ENCODE measurements around the gene TEX13C.

TEX13C gene

GRCh38 chrX:125340490-125340889, 20.8 kb downstream of the TEX13C start:
- Histone ChIP-seq H2AFZ (ENCODE audit: low read length) (no peak overlapping the region), H3F3A (ENCODE audit: insufficient read depth, low read length) (no peaks in the 10 kb centered on the region), H3K36me3 (ENCODE audit: insufficient read depth, low read length) (no peaks in the 10 kb centered on the region), H3K4me1 (ENCODE audit: insufficient read depth, low read length, severe bottlenecking) (no peaks in the 10 kb centered on the region), H4K20me1 (ENCODE audit: insufficient read depth, low read length) (no peaks in the 10 kb centered on the region), H3K4me2 (ENCODE audit: low read length) (no peak overlapping the region), H3K4me3 (ENCODE audit: low read depth, low read length, poor library complexity, severe bottlenecking) (no peak overlapping the region), H3K9me2 (ENCODE audit: low read depth, low read length) (no peaks in the 10 kb centered on the region), H3K79me2 (ENCODE audit: insufficient read depth, low read length) (no peaks in the 10 kb centered on the region), H3K9ac (ENCODE audit: low read length) (no peak overlapping the region), H3K9me3 (ENCODE audit: low read length) (no peaks in the 10 kb centered on the region), H3K27me3 (ENCODE audit: insufficient read depth, low read length) (no peaks in the 10 kb centered on the region), H3K27ac (ENCODE audit: low read depth, low read length, poor library complexity, severe bottlenecking) (no peak overlapping the region)
- TF ChIP-seq EZH2 (IDR thresholded peaks at IDR 0.05; ENCODE audit: borderline replicate concordance, low read length) = no peak
- TF ChIP-seq CTCF (IDR thresholded peaks at IDR 0.05; ENCODE audit: low read length) = no peak

GRCh38 chrX:125374169-125374568, 54.5 kb downstream of the TEX13C start:
- Histone ChIP-seq H3F3A (ENCODE audit: insufficient read depth, low read length) (no peaks in the 10 kb centered on the region), H2AFZ (ENCODE audit: low read length) (no peak overlapping the region), H3K9me2 (ENCODE audit: low read depth, low read length) (no peaks in the 10 kb centered on the region), H3K27me3 (ENCODE audit: insufficient read depth, low read length) (no peaks in the 10 kb centered on the region), H3K4me3 (ENCODE audit: low read depth, low read length, poor library complexity, severe bottlenecking) (no peak overlapping the region), H3K79me2 (ENCODE audit: insufficient read depth, low read length) (no peaks in the 10 kb centered on the region), H3K9me3 (ENCODE audit: low read length) (no peaks in the 10 kb centered on the region), H3K36me3 (ENCODE audit: insufficient read depth, low read length) (no peaks in the 10 kb centered on the region), H3K4me1 (ENCODE audit: insufficient read depth, low read length, severe bottlenecking) (no peaks in the 10 kb centered on the region), H4K20me1 (ENCODE audit: insufficient read depth, low read length) (no peaks in the 10 kb centered on the region), H3K9ac (ENCODE audit: low read length) (no peak overlapping the region), H3K27ac (ENCODE audit: low read depth, low read length, poor library complexity, severe bottlenecking) (no peak overlapping the region), H3K4me2 (ENCODE audit: low read length) (no peak overlapping the region)
- TF ChIP-seq CTCF (IDR thresholded peaks at IDR 0.05; ENCODE audit: low read length) (no peak), EZH2 (IDR thresholded peaks at IDR 0.05; ENCODE audit: borderline replicate concordance, low read length) (no peak)

All from OCI-LY1 (cell line).